Naive thymus-derived CD4-positive, alpha-beta T cell (primary cell): ENCODE results near the gene GALNT15. TPM values are rescaled to one million over a fixed set of nuclear protein-coding genes. Genes with fewer than 3 reads are reported as not detected.

Experiments
- ATAC-seq: fragments of 150-1000 bp; cut with Tn5 transposase; 2 replicates; pipeline ENCODE4 v1.10.0; 2021; ENCODE audit warnings: mild to moderate bottlenecking, moderate library complexity
- CTCF ChIA-PET: fragments of 350-600 bp; sonication (Branson Sonifier 250); formaldehyde crosslinking; loops from one replicate; lab custom pipeline; 2021; ENCODE audit warnings: antibody characterized with exemption; lab: Charles Lee
- POLR2A ChIA-PET: fragments of 350-600 bp; sonication (Branson Sonifier 250); formaldehyde crosslinking; loops from one replicate; lab custom pipeline; 2021; ENCODE audit warnings: antibody characterized with exemption, inconsistent platforms; lab: Charles Lee
- DNase-seq, 9 donors: peaks; one replicate each; pipeline versions ENCODE4 v3.0.0 to v3.0.0-alpha.2; 2020 to 2022; ENCODE audit warnings: mixed read lengths in 1 of 9
- H3K27ac ChIP-seq: one replicate; pipeline ENCODE4 v1.7.0; 2013; ENCODE audit warnings: mild to moderate bottlenecking, low read depth, low read length, moderate library complexity
- H3K27me3 ChIP-seq, 2 donors: one replicate each; pipeline ENCODE4 v1.7.0; 2013; ENCODE audit warnings: low read length in 2 of 2, mild to moderate bottlenecking in 2 of 2, moderate library complexity in 2 of 2; ENCODE audit not compliant: control insufficient read depth in 2 of 2, insufficient read depth in 2 of 2
- H3K36me3 ChIP-seq, 3 experiments: 1 replicate in 2 of 3; 2 replicates in 1 of 3; pipeline ENCODE4 v1.7.0; 2013; ENCODE audit warnings: low read length in 3 of 3, mild to moderate bottlenecking in 3 of 3, moderate library complexity in 1 of 3; ENCODE audit not compliant: insufficient read depth in 3 of 3, control insufficient read depth in 2 of 3
- H3K4me1 ChIP-seq, 2 donors: one replicate each; pipeline ENCODE4 v1.7.0; 2013; ENCODE audit warnings: low read length in 2 of 2, mild to moderate bottlenecking in 2 of 2, moderate library complexity in 1 of 2; ENCODE audit not compliant: control insufficient read depth in 2 of 2, insufficient read depth in 2 of 2
- H3K4me3 ChIP-seq: 2 replicates; pipeline ENCODE4 v1.7.0; 2013; ENCODE audit warnings: mild to moderate bottlenecking, low read length
- H3K9me3 ChIP-seq, 3 experiments: 1 replicate in 2 of 3; 2 replicates in 1 of 3; pipeline ENCODE4 v1.7.0; 2013; ENCODE audit warnings: low read length in 3 of 3; ENCODE audit not compliant: control insufficient read depth in 2 of 3
- H3K27ac Mint-ChIP-seq, 9 donors: one replicate each; pipeline ENCODE4 v1.8.0; 2020 to 2022; ENCODE audit warnings: mixed read lengths in 9 of 9, mild to moderate bottlenecking in 8 of 9, moderate library complexity in 5 of 9, inconsistent platforms in 2 of 9
- H3K27me3 Mint-ChIP-seq, 5 donors: one replicate each; pipeline ENCODE4 v1.8.0; 2021 to 2022; ENCODE audit warnings: mixed read lengths in 5 of 5, mild to moderate bottlenecking in 1 of 5
- H3K36me3 Mint-ChIP-seq, 5 donors: one replicate each; pipeline ENCODE4 v1.8.0; 2020 to 2022; ENCODE audit warnings: mixed read lengths in 5 of 5, mild to moderate bottlenecking in 3 of 5, inconsistent platforms in 1 of 5
- H3K4me1 Mint-ChIP-seq, 7 donors: one replicate each; pipeline ENCODE4 v1.8.0; 2020 to 2022; ENCODE audit warnings: mixed read lengths in 7 of 7, mild to moderate bottlenecking in 3 of 7, inconsistent platforms in 1 of 7
- H3K4me3 Mint-ChIP-seq, 10 donors: one replicate each; pipeline ENCODE4 v1.8.0; 2020 to 2022; ENCODE audit warnings: mild to moderate bottlenecking in 10 of 10, mixed read lengths in 10 of 10, moderate library complexity in 6 of 10, inconsistent platforms in 2 of 10
- H3K9me3 Mint-ChIP-seq, 11 donors: one replicate each; pipeline ENCODE4 v1.8.0; 2020 to 2022; ENCODE audit warnings: mixed read lengths in 11 of 11, mild to moderate bottlenecking in 4 of 11, inconsistent platforms in 1 of 11, moderate library complexity in 1 of 11
- intact Hi-C, 2 donors: fragments of 100-400 bp; cut with micrococcal nuclease; formaldehyde crosslinking; loops; one replicate each; pipeline ENCODE4 v1.15.1; 2023
- polyA plus RNA-seq, 2 donors: library from polyadenylated mRNA; unstranded; fragments of 300-500 nt; fragmentation: Illumina TruSeq; gene quantifications; one replicate each; pipeline ENCODE4 v1.2.3, GENCODE V29; 2021
- total RNA-seq, 6 experiments: library from RNA in 5 of 6; stranded (reverse) in 5 of 6; gene quantifications; 1 replicate in 5 of 6; 2 replicates in 1 of 6; pipeline ENCODE4 v1.2.3 and lab custom pipeline; 2021 to 2026

Gene GALNT15
- total and polyA plus RNA-seq, 7 experiments from 2014 or later, result 0.46 TPM; not detected in 6

- Histone ChIP-seq H3K27me3 (no peaks in the 10 kb centered on the region), H3K9me3 (no peaks in the 10 kb centered on the region), H3K4me1 (peaks cover 7 to 17% of the 10 kb centered on the region in 2 donors), H3K36me3 (peaks cover 0 to 9% (median 0%) of the 10 kb centered on the region in 3 experiments), H3K4me3 (no peak overlapping the region), H3K27ac (no peak overlapping the region)
- CTCF ChIA-PET, result interaction anchor here (2.1 to 9.7 kb wide), 5 partner anchors 11 to 48 kb away, joined by 8 to 92 read pairs (median 20); no protein-coding TSS in a partner anchor
- Mint-ChIP-seq H3K36me3 (peaks cover 0 to 34% (median 13%) of the 10 kb centered on the region in 5 donors), H3K4me1 (peaks cover 5 to 31% (median 26%) of the 10 kb centered on the region in 7 donors), H3K27me3 (no peaks in the 10 kb centered on the region), H3K4me3 (no peak overlapping the region), H3K9me3 (no peaks in the 10 kb centered on the region), H3K27ac (no peak overlapping the region)
- DNase-seq (no peak), ATAC-seq (no peak)
- POLR2A ChIA-PET, result interaction anchor here (1.9 to 5.1 kb wide), 2 partner anchors 15 to 19 kb away, joined by 12 to 25 read pairs; no protein-coding TSS in a partner anchor
- intact Hi-C loops, result no loop called here
Observed at GRCh38 chr3:16270855-16271254, 96.4 kb downstream of the GALNT15 start.

GRCh38 chr3:16272588-16272987 lies 98.1 kb downstream of the GALNT15 start:
- CTCF ChIA-PET, result interaction anchor here (0.7 to 9.7 kb wide), 6 partner anchors 9 to 277 kb away, joined by 3 to 92 read pairs (median 8); no protein-coding TSS in a partner anchor
- Mint-ChIP-seq H3K4me1 (peaks cover 2 to 14% (median 9%) of the 10 kb centered on the region in 7 donors), H3K9me3 (no peaks in the 10 kb centered on the region), H3K27ac (no peak overlapping the region), H3K36me3 (peaks cover 0 to 39% (median 17%) of the 10 kb centered on the region in 5 donors), H3K4me3 (no peak overlapping the region), H3K27me3 (no peaks in the 10 kb centered on the region)
- no peak overlapping the region for H3K4me3 ChIP-seq
- DNase-seq (no peak), ATAC-seq (no peak)
- no peak overlapping the region for H3K27ac ChIP-seq
- intact Hi-C loops, result no loop called here
- POLR2A ChIA-PET, result interaction anchor here (0.6 to 1.9 kb wide), 2 partner anchors 13 to 242 kb away, joined by 3 to 12 read pairs; no protein-coding TSS in a partner anchor
- H3K4me1 ChIP-seq, result peaks cover 4% of the 10 kb centered on the region in 2 donors
- no peaks in the 10 kb centered on the region for H3K27me3 ChIP-seq
- no peaks in the 10 kb centered on the region for H3K9me3 ChIP-seq
- H3K36me3 ChIP-seq, result peaks cover 0 to 9% (median 0%) of the 10 kb centered on the region in 3 experiments

- Mint-ChIP-seq H3K27ac (no peak overlapping the region), H3K9me3 (no peaks in the 10 kb centered on the region), H3K27me3 (no peaks in the 10 kb centered on the region), H3K36me3 (peaks cover 0 to 44% (median 21%) of the 10 kb centered on the region in 5 donors), H3K4me3 (no peak overlapping the region), H3K4me1 (peaks cover 0 to 7% (median 2%) of the 10 kb centered on the region in 7 donors)
- Histone ChIP-seq H3K9me3 (no peaks in the 10 kb centered on the region), H3K27me3 (no peaks in the 10 kb centered on the region), H3K4me1 (no peaks in the 10 kb centered on the region), H3K27ac (no peak overlapping the region), H3K4me3 (no peak overlapping the region), H3K36me3 (peaks cover 0 to 9% (median 0%) of the 10 kb centered on the region in 3 experiments)
- POLR2A ChIA-PET, result interaction anchor here (1.5 kb wide), 1 partner anchor 11 kb away, joined by 5 read pairs; no protein-coding TSS in a partner anchor
- ATAC-seq (no peak), DNase-seq (no peak)
- intact Hi-C loops, result loop anchor here in 1 of 2 donors (1.0 kb wide), 1 partner anchor 10 kb away; no protein-coding TSS in a partner anchor
- CTCF ChIA-PET, result no interaction called here
Observed at GRCh38 chr3:16273867-16274266, 99.4 kb downstream of the GALNT15 start.

- H3K4me3 Mint-ChIP-seq, result no peak overlapping the region
- Histone ChIP-seq H3K27ac (no peak overlapping the region), H3K36me3 (no peaks in the 10 kb centered on the region), H3K4me1 (no peaks in the 10 kb centered on the region), H3K4me3 (no peak overlapping the region), H3K9me3 (no peaks in the 10 kb centered on the region), H3K27me3 (no peaks in the 10 kb centered on the region)
- H3K27ac Mint-ChIP-seq, result no peak overlapping the region
- no peaks in the 10 kb centered on the region for H3K9me3 Mint-ChIP-seq
- peaks cover 0 to 13% (median 5%) of the 10 kb centered on the region in 7 donors for H3K4me1 Mint-ChIP-seq
- DNase-seq (no peak), ATAC-seq (no peak)
- H3K36me3 Mint-ChIP-seq, result peaks cover 4 to 24% (median 15%) of the 10 kb centered on the region in 5 donors
- intact Hi-C loops, result no loop called here
- H3K27me3 Mint-ChIP-seq, result no peaks in the 10 kb centered on the region
- CTCF ChIA-PET, result interaction anchor here (0.6 to 10.9 kb wide), 3 partner anchors 9 to 235 kb away, joined by 3 to 92 read pairs (median 5); partner anchors contain the start of genes DPH3 and OXNAD1
- POLR2A ChIA-PET, result interaction anchor here (0.8 to 1.5 kb wide), 2 partner anchors 9 to 42 kb away, joined by 3 to 4 read pairs; no protein-coding TSS in a partner anchor
Observed at GRCh38 chr3:16277471-16277870, 103.0 kb downstream of the GALNT15 start.

- H3K36me3 ChIP-seq, result no peaks in the 10 kb centered on the region
- CTCF ChIA-PET, result interaction anchor here (0.6 to 10.9 kb wide), 2 partner anchors 11 to 185 kb away, joined by 3 to 92 read pairs; partner anchors contain the start of genes DPH3 and OXNAD1
Observed at GRCh38 chr3:16279010-16279801, 104.7 kb downstream of the GALNT15 start.

GRCh38 chr3:16280671-16281070 lies 106.2 kb downstream of the GALNT15 start:
- peaks cover 20 to 45% (median 35%) of the 10 kb centered on the region in 7 donors for H3K4me1 Mint-ChIP-seq
- H3K27ac Mint-ChIP-seq, result no peak overlapping the region
- peaks cover 0 to 4% (median 0%) of the 10 kb centered on the region in 11 donors for H3K9me3 Mint-ChIP-seq
- ATAC-seq, result no peak
- Histone ChIP-seq H3K27me3 (no peaks in the 10 kb centered on the region), H3K27ac (no peak overlapping the region), H3K4me3 (no peak overlapping the region), H3K36me3 (no peaks in the 10 kb centered on the region), H3K9me3 (no peaks in the 10 kb centered on the region), H3K4me1 (peaks cover 11 to 14% of the 10 kb centered on the region in 2 donors)
- H3K4me3 Mint-ChIP-seq, result no peak overlapping the region
- no peaks in the 10 kb centered on the region for H3K27me3 Mint-ChIP-seq
- no peak for DNase-seq
- intact Hi-C loops, result no loop called here
- ChIA-PET CTCF (interaction anchor here (10.9 kb wide), 1 partner anchor 13 kb away, joined by 92 read pairs; the partner anchor contains the start of genes DPH3 and OXNAD1), POLR2A (interaction anchor here (1.0 to 1.5 kb wide), 2 partner anchors 8 to 16 kb away, joined by 3 to 5 read pairs; partner anchors contain the start of genes DPH3 and OXNAD1)
- peaks cover 10 to 27% (median 15%) of the 10 kb centered on the region in 5 donors for H3K36me3 Mint-ChIP-seq

More at GRCh38 chr3:16279010-16279801, 104.7 kb downstream of the GALNT15 start:
- H3K27ac ChIP-seq, result no peak overlapping the region
- Mint-ChIP-seq H3K36me3 (peaks cover 10 to 25% (median 16%) of the 10 kb centered on the region in 5 donors), H3K4me1 (peaks cover 5 to 31% (median 21%) of the 10 kb centered on the region in 7 donors), H3K4me3 (no peak overlapping the region), H3K27ac (no peak overlapping the region), H3K27me3 (no peaks in the 10 kb centered on the region), H3K9me3 (peaks cover 0 to 4% (median 0%) of the 10 kb centered on the region in 11 donors)
- ATAC-seq (no peak), DNase-seq (no peak)
- no peaks in the 10 kb centered on the region for H3K4me1 ChIP-seq
- POLR2A ChIA-PET, result interaction anchor here (1.0 kb wide), 1 partner anchor 232 kb away, joined by 3 read pairs; no protein-coding TSS in a partner anchor
- no peaks in the 10 kb centered on the region for H3K27me3 ChIP-seq
- H3K4me3 ChIP-seq, result no peak overlapping the region
- intact Hi-C loops, result no loop called here
- H3K9me3 ChIP-seq, result no peaks in the 10 kb centered on the region
